GM21529 (cell line): ENCODE measurements around the gene PRRC2B.

ENCODE experiments used
- ATAC-seq: cut with Tn5 transposase; IDR thresholded peaks from one replicate; pipeline ENCODE4 v1.9.1; 2021; ENCODE audit not compliant: unreplicated experiment

PRRC2B gene

GRCh38 chr9:131406563-131407436 lies 12.9 kb downstream of the PRRC2B start:
- ATAC-seq = no peak

DNA sequence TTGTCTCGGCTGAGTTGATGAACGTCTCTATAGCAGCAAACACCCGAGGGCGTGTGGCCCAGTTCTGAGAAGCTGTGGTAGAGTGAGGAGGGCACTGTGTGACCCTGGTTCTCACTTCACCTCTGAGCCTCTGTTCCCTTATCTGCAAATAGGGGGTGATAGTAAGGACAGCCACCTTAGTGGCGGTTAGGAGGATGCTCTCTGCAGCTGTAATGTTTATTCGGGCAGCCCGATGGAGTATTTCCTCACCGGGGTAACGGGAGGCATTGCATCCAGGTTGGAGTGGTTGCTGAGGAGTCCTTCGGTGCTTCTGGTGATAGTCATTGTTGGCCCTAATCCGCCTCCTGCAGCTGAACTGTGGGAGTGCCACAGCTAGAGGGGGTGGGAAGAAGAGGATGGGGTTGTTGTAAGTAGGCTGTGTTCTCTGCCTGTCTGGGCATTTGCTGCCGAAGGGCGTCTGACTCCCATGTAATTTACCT lies 13.9 kb downstream of the PRRC2B start:
- no peak for ATAC-seq

GRCh38 chr9:131409458-131409992 lies 15.6 kb downstream of the PRRC2B start:
- no peak for ATAC-seq

- ATAC-seq = no peak
These were observed 16.2 kb downstream of the PRRC2B start for GRCh38 chr9:131410044-131410491.

GRCh38 chr9:131411719-131412681 lies 18.1 kb downstream of the PRRC2B start:
- no peak for ATAC-seq

GRCh38 chr9:131416509-131416908 lies 22.6 kb downstream of the PRRC2B start:
- no peak for ATAC-seq

GRCh38 chr9:131417264-131418142 lies 23.6 kb downstream of the PRRC2B start:
- peak; percentile 44 for ATAC-seq

GRCh38 chr9:131418143-131419025 lies 24.5 kb downstream of the PRRC2B start:
- ATAC-seq = no peak

GRCh38 chr9:131419026-131419614 lies 25.2 kb downstream of the PRRC2B start:
- ATAC-seq = no peak

DNA sequence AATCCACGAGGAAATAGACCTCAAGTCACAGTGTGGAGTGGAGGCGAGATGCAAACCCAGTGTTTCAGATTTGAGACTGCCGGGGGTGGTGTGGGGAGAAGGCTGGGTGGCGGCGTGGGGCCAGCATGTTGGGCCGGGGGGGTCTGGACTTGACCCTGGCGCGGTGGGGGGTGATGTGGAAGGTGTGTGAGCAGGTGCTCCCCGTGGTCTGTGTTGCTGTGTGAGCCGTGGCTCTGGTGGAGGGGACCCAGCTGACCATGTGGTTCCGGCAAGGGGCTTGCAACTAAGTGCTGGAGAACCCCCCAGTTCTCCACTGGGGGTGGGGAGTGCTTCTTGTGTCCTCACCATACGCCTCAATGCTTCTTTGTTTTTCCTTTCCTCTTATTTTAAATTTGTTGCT lies 25.8 kb downstream of the PRRC2B start:
- no peak for ATAC-seq

DNA sequence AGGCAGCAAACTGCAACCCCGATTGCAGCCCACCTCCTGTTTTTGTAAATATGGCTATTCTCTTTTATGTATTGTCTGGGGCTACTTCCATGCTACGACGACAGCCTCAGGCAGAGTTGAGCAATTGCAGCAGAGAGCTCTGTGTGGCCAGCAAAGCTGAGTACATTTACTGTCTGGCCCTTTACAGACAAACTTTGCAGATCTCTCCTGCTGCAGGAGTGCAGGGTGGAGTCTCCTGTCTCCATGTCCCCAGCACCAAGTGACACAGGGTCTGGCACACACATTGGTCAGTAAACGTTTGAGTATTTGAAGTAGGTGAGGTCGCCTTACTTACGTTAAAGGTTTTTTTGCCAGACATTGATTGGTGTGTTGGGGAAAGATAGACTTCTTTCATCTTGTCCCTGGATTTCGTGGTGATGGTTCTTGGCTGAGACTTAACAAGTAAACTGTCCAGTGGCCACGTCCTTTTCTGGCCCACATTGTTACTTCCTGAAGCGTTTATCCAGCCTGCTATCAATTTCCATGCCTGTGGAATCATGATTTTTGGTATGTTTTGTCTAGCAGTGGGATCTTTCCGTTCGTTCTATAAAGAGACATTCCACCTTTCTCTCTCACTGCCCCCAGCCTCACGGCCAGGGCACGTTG lies 27.2 kb downstream of the PRRC2B start:
- ATAC-seq = no peak

DNA sequence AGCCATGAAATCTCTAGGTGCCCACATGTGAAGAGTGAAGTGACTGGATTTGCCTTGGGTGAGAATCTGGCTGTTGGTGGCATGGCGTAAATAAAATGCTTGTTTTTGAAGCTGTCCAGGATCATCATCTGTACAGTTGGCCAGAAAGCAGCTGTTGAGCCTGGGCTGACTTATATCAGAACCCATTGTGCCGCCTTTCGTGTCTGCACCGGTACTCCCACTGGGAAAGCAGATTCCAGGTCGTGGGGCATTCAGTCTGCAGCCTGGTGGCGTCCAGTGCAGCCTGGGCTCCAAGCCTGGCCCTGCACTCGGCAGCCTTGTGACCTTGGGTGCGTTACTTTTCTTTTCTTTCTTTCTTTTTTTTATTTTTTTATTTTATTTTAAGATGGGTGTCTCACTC lies 27.8 kb downstream of the PRRC2B start:
- no peak for ATAC-seq

GRCh38 chr9:131422241-131422792 lies 28.4 kb downstream of the PRRC2B start:
- no peak for ATAC-seq

DNA sequence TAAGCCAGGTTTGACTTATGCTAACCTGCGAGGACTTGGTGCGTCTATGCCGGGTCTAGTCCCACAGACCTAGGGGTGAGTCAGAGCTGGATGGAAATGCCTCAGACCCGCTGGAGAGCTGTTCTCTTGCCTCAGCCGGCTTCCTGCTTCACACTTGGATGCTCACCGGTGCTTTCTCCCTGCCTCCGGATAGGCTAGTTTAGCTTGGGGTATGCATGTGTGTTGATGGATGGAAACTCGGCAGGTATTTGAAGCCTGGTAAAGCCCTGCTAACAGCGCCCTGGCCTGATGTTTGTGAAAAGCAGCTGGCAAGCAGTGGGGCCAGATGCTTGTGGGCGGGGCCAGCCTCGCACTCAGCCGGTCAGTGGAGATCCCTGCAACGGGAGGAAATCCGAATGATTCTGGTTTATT lies 29.3 kb downstream of the PRRC2B start:
- ATAC-seq = peak; percentile 76

DNA sequence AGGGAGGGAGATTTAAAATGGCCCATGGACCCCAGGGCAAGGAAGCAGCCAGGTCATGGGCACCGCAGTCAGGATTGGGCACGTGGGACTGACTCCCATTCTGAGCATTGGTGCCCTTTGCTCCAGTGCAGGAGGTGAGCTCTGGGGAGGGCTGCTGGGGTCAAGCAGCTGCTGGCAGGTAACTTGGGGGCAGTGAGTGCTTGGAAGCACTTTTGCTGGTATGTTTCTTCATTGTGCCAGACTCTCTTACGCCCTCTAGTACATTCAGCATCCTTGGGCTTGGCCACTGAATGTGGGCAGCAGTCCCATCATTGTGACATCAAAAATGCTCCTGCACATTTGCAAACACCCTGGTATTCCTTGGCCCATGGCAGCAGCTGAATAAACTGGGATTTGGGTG lies 32.7 kb downstream of the PRRC2B start:
- ATAC-seq = no peak

GRCh38 chr9:131429121-131430012 lies 35.5 kb downstream of the PRRC2B start:
- no peak for ATAC-seq

GRCh38 chr9:131432050-131432449 lies 38.2 kb downstream of the PRRC2B start:
- ATAC-seq = no peak
